Measurements from ENCODE around the gene PTPRA.

Gene PTPRA

GRCh38 chr20:2845607-2846006 is 27.7 kb upstream of the PTPRA start:
- no peak for DNase-seq
- in situ Hi-C loops (cut with HindIII; ENCODE audit: low pct_ligation_motif_present, low pct_unique_long_range_greater_than_20kb, low sequenced_read_pairs): no loop called here

GRCh38 chr20:2846698-2847097 is 26.6 kb upstream of the PTPRA start:
- no peak for DNase-seq
- in situ Hi-C loops (cut with HindIII; ENCODE audit: low pct_ligation_motif_present, low pct_unique_long_range_greater_than_20kb, low sequenced_read_pairs): no loop called here

DNA sequence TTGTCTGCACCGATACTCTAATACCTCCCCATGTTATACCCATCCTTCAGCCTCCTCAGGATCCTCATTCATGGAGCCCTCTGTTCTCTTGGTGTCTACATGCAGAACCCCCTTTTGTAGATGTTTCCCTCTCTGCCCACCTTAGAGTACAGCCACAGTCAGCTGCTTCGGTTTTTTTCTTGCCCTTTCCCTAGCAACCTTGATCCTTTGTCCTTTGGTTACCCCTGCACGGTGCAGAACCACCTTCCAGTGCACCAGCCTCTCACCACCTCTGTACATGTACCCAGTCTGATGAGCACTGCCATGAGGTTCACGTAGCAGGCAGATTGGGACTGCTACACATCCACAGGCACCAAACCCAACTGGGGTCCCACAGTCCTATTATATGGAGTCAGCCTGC is 25.5 kb upstream of the PTPRA start:
- in situ Hi-C loops (cut with HindIII; ENCODE audit: low pct_ligation_motif_present, low pct_unique_long_range_greater_than_20kb, low sequenced_read_pairs): no loop called here
- DNase-seq: no peak

GRCh38 chr20:2849529-2849928 is 23.8 kb upstream of the PTPRA start:
- in situ Hi-C loops (cut with HindIII; ENCODE audit: low pct_ligation_motif_present, low pct_unique_long_range_greater_than_20kb, low sequenced_read_pairs): no loop called here
- no peak for DNase-seq

DNA sequence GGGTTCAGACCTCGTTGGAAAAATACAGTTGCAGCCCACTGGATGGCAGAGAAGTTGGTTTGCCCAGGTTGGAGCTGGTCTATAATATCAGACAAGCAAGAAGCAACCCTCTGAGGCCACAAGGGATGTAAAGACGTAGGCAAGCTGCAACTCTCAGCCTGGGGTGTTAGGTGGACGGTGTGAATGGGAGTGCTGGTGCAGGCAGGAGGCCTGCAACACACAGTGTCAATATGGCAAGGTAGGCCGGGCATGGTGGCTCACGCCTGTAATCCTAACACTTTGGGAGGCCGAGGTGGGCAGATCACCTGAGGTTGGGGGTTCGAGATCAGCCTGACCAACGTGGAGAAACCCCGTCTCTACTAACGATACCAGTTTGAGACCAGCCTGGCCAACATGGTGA is 22.2 kb upstream of the PTPRA start:
- no peak for DNase-seq
- in situ Hi-C loops (cut with HindIII; ENCODE audit: low pct_ligation_motif_present, low pct_unique_long_range_greater_than_20kb, low sequenced_read_pairs): no loop called here

DNA sequence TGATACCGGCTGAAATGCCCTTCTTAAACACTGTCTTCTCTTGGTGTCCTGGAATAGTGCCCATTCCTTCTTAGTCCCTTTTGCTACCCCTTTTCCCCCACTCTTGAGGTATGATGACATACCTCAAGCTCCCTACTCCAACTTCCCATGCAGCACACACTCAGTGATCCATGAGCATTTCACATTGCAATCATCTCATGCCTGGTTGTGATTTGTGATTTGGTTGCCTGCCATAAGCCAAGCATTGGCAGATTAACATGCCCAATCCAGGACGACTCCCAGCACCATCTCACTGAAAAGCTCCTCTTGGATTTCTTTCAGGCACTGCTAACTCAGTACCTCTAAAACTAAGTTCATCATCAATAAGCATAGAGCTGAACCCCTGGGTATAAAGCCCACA is 14.7 kb upstream of the PTPRA start:
- no peak for DNase-seq
- in situ Hi-C loops (cut with HindIII; ENCODE audit: low pct_ligation_motif_present, low pct_unique_long_range_greater_than_20kb, low sequenced_read_pairs): no loop called here

DNA sequence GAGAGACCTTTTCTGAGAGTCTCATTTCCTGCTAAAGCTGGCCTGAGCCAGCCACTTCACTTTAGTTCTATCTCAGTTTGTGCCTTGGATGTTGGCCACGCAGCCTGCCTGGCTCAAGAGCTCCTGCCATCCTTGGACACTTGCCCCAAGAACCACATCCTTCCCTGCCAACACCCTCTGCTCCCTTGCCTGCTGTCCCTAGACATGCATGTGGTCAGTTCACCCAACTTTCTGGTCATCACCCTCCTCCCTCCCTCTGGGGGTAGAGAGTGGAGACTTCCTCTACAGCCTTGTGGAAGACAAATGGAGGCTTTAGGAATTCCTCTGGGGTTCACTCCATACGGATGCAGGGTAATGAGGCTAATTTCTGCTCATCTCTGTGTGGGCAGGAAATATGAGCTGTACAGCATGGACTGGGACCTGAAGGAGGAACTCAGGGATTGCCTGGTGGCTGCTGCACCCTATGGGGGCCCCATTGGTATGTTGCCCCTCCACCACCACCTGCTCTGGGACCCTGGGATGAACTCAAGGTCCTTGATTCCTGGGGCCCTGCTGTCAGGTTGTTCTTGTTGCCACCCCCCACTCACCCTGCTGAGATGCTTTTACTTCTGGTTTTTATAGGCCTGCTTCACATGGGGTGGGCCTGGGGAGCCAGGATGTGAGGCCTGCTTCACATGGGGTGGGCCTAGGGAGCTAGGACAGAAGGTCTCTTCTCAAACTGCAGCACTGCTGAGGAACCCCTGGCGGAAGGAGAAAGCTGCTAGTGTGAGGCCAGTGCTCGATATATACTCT is 13.8 kb upstream of the PTPRA start:
- in situ Hi-C loops (cut with HindIII; ENCODE audit: low pct_ligation_motif_present, low pct_unique_long_range_greater_than_20kb, low sequenced_read_pairs): no loop called here
- no peak for DNase-seq

- in situ Hi-C loops (cut with HindIII; ENCODE audit: low pct_ligation_motif_present, low pct_unique_long_range_greater_than_20kb, low sequenced_read_pairs): no loop called here
- DNase-seq: no peak
These were observed 8.7 kb upstream of the PTPRA start for GRCh38 chr20:2864626-2865025.

GRCh38 chr20:2865101-2865500 is 8.2 kb upstream of the PTPRA start:
- in situ Hi-C loops (cut with HindIII; ENCODE audit: low pct_ligation_motif_present, low pct_unique_long_range_greater_than_20kb, low sequenced_read_pairs): no loop called here
- no peak for DNase-seq

DNA sequence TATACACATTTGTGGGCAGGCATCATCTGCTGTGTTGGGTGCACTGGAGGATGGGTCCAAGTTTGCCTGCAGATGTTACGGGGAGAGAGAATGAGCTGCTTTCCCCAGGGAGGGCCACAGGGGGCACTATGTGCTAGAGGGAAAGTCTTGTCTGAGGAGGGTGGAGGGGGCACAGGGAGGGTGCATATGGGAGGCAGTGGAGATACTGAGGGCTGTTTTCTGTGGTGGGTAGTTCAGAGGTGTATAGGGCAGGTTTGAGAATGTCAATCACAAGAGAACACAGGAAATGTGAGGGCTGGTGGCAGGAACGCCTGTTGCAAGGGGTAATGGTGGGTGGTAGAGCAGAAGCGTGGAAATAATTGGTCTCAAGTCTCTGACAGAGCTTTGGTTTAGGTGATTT is 7.7 kb upstream of the PTPRA start:
- in situ Hi-C loops (cut with HindIII; ENCODE audit: low pct_ligation_motif_present, low pct_unique_long_range_greater_than_20kb, low sequenced_read_pairs): no loop called here
- DNase-seq: no peak

DNA sequence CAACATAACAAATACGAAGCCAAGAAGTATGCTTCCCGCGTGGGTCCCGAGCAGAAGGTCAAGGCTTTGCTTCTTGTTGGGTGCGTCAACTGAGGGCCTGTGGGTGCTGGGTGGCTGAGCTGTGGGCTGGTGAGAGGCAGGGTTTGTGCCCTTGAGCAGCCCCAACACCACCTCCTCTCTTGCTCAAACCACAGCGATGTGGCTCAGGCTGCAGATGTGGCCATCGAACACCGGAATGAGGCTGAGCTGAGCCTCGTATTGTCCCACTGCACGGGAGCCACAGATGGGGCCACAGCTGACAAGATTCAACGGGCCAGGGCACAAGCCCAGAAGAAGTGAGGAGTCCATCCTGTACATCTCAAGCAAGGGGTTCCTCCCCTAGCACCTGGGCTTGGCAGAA is 7.0 kb upstream of the PTPRA start:
- DNase-seq: no peak
- in situ Hi-C loops (cut with HindIII; ENCODE audit: low pct_ligation_motif_present, low pct_unique_long_range_greater_than_20kb, low sequenced_read_pairs): no loop called here

- no peak for DNase-seq
- in situ Hi-C loops (cut with HindIII; ENCODE audit: low pct_ligation_motif_present, low pct_unique_long_range_greater_than_20kb, low sequenced_read_pairs): no loop called here
These were observed 6.0 kb upstream of the PTPRA start for GRCh38 chr20:2867081-2867864.

GRCh38 chr20:2869381-2869780 is 3.9 kb upstream of the PTPRA start:
- in situ Hi-C loops (cut with HindIII; ENCODE audit: low pct_ligation_motif_present, low pct_unique_long_range_greater_than_20kb, low sequenced_read_pairs): no loop called here
- no peak for DNase-seq

DNA sequence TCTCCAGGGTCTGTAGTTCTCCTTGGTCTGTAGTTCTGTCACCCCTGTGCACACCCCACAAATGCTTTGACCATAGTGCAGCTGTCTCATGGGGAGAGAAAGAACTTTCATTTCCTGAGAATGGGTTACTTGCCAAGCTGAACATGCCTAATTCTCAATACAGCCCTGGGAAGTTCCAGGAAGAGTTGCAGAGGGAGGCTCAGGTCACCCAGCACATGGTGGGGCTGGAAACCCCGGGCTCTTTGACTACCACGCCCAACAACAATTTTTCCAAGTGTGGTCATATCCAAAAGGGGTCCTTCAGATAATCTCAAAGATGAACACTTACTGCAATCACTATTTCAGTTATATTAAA is 2.2 kb upstream of the PTPRA start:
- in situ Hi-C loops (cut with HindIII; ENCODE audit: low pct_ligation_motif_present, low pct_unique_long_range_greater_than_20kb, low sequenced_read_pairs): no loop called here
- DNase-seq: no peak

GRCh38 chr20:2871661-2872458 is 1.4 kb upstream of the PTPRA start:
- in situ Hi-C loops (cut with HindIII; ENCODE audit: low pct_ligation_motif_present, low pct_unique_long_range_greater_than_20kb, low sequenced_read_pairs): no loop called here

DNA sequence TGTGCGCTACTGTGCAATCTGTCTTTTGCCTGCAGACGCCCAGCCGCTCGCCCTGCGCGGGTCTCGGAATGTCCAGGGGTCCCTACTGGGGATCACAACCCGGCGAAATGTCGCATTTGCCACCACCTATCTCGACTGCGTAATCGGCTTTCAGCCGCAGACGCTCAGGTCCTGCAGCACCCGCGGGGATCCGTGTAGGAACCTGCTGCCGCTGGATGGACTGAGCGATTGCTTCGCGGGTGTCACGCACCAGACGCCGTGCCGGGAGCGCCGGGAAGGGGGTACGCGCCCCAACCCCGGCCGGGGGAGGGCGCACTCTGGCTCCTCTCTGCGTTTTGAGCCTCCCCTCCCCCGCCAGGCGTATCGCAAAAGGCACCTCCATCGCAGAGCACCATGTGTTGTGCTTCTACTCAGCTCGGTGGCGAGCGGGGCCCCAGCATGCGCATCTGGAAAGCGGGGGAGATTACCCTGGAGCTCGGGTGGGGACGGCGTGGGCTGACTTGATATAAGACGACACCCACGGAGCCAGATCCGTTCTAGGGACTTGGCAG is 747 bp upstream of the PTPRA start:
- in situ Hi-C loops (cut with HindIII; ENCODE audit: low pct_ligation_motif_present, low pct_unique_long_range_greater_than_20kb, low sequenced_read_pairs): no loop called here

More at GRCh38 chr20:2871661-2872458, 1.4 kb upstream of the PTPRA start:
- no peak for DNase-seq

DNA sequence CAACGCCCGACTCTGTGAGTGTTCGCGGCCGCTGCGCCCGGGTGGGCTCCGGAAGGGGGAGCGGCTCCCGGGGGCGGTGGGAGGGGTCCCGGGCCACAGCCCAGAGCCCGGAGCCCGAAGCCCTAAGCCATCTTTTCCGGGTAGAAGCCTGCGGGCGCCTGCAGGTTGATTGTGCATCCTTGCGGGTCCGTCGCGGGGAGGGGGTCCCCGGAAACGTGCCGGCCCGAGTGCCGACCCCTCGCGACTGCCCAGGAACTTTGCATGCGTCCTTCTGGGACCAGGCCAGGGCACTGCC is 413 bp downstream of the PTPRA start:
- in situ Hi-C loops (cut with HindIII; ENCODE audit: low pct_ligation_motif_present, low pct_unique_long_range_greater_than_20kb, low sequenced_read_pairs): no loop called here
- DNase-seq: peak; percentile 51

More for the DNA sequence above, 747 bp upstream of the PTPRA start:
- DNase-seq: peak; percentile 70

DNA sequence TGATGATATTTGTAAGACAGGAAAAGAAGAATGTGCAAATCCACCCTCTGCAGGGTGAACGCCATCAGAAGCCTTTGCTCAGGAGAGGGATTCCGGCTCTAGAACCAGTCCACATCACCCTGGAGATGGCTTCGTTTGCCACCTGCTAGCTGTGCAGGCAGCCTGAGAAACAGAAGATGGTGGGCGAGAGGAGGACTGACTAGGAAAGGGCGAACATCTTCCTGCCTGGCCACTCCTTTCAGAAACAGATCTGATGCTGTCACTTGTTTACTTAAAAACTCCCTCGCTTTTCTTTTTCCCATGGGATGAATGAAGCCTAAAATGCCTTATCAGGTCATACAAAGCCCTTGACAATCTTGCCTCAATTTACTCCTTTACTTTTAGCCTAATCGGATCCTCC is 1.2 kb downstream of the PTPRA start:
- in situ Hi-C loops (cut with HindIII; ENCODE audit: low pct_ligation_motif_present, low pct_unique_long_range_greater_than_20kb, low sequenced_read_pairs): no loop called here
- DNase-seq: no peak

DNA sequence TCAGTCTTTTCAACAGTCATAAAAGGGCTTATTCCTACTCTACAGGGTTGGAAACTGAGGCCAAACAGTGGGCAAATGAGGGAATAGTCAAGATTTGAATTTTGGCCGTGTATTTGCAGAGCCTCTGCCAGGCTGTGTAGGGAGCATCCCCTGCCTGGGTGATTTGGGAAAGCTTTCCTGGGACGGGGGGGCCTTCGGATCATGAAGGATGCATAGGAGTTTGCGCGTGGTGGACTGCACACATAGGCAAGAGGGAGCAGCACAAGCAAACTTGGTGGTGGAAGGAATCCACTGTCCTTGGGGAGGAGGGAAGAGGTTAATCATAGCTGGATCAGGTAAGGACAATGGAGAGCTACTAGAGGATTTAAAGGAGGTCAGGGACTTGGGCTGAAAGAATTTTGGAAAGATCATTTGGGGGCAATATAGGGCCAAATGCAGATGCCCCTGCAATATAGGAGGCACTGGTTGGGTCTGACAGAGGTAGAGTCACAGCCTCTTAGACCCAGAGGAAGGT is 2.5 kb downstream of the PTPRA start:
- DNase-seq: no peak
- in situ Hi-C loops (cut with HindIII; ENCODE audit: low pct_ligation_motif_present, low pct_unique_long_range_greater_than_20kb, low sequenced_read_pairs): no loop called here
